Stimulated activated CD4-positive, alpha-beta T cell treated with anti-CD3 and anti-CD28 coated beads, Interleukin-15, amount 100 ng/mL, for 1 hour (primary cell): ENCODE results near the gene MSANTD1.

Experiments used
- DNase-seq, 2 donors: peaks; one replicate each; pipeline ENCODE4 v3.0.0-alpha.2; 2020; ENCODE audit warnings: low read depth in 1 of 2, low spot score in 1 of 2

MSANTD1 gene

DNA sequence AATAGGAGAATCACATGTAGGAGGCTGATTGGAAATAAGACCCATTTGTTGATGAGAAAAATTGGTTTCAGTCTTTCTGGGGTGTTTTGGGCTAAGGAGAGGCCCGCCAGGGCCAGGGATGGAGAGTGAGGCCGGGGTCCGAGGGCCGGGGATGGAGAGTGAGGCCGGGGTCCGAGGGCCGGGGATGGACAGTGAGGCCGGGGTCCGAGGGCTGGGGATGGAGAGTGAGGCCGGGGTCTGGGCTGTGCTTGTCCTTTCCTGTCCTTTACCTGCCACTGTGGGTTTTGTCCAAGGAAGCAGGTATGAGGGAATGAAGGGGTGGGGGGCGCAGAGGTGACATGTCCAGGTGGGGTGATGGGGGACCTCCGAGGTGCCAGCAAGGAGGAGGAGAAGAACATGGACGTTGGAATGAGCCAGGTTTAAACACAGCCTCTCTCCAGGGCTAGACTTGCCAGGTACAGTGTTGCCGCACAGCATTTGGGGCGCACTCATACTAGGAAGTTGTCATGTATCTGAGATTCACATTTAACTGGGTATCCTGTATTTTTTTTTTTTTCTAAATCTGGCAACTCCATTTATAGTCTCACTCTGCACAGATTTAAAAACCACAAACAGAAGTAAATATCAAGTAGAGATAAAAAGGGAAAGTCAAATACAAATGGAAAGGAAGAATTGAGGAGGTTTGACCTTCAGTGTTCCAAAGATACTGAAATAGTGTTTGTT is 52.7 kb downstream of the MSANTD1 start:
- DNase-seq, result no peak

DNA sequence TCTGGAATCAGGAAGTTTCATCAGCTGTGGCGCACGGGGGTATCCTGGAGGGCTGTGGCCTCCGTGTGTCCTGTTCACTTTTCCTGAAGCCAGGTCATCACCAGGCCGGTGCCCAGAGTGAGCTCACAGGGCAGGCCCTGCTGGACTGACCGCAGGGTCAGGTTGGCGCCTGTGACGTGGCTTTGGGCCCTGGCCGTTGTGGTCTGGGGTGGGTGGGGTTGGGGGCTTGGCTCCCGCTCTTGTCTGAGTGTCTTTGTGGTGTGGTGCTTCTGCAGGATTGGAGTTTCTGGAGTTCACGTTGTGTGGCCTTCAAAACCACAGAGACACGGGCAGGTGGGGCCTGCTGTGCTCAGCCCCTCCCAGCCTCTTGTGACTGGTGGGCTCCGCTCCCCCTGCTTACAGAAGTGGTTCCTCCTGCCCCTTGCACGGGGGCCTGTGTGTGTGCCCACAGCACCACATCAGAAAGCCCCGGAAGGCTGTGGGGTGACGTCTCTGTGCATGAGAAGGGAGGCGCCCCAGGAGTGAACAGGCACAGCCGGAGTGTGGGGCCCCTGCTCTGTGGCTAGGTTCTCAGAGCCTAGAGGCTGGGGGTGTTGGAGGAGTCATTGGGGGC is 53.3 kb downstream of the MSANTD1 start:
- DNase-seq, result peak; percentile 30 to 54

DNA sequence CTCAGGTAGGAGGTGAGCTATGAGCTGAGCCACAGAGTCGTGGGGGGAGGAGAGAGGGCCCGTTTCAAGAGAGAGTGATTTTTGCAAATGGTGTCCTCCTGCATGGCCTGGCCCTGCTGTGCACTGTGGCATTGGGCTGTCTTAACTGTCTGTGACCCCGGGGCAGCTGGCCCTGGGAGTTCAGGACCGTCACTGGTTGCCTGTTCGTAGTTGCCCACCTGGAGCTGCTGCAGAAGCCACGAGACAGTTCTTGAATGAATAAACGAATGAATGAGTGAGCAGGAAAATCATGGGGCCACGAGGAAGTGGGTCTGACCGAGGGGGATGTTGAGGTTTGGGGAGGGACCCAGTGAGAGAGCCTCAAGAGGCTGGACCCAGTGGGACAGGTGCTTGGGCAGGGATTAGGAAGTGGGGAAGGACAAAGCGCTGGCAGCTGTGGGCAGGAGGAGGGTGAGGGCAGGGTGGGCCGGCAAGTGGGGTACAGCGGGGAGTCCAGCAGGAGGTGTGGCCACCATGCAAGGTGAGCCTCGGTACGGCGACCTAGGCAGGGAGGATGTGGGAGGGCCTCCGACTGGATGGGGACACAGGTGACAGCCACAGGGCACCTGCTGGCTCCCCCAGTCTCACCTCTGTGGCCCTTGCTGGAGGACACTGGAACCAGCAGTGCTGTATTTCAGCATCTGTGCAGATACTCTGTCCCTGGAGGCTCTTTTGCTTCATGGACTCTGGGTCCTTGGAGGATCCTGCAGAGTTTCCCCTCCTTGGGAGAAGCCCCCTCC is 54.0 kb downstream of the MSANTD1 start:
- DNase-seq, result no peak

DNA sequence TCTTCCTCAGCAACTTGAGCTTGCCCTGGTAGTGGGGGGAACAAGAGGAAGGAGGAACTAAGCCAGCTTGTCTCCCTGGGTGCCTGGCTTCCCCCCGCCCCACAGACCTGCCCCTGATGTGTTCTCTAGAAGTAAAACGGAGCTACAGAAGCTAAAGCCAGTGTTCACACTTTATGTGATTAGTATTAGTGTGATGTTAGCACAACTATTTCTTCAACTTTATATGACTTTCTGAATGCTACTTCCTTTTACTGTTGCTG is 54.5 kb downstream of the MSANTD1 start:
- no peak for DNase-seq

GRCh38 chr4:3303923-3304710 is 55.2 kb downstream of the MSANTD1 start:
- no peak for DNase-seq

DNA sequence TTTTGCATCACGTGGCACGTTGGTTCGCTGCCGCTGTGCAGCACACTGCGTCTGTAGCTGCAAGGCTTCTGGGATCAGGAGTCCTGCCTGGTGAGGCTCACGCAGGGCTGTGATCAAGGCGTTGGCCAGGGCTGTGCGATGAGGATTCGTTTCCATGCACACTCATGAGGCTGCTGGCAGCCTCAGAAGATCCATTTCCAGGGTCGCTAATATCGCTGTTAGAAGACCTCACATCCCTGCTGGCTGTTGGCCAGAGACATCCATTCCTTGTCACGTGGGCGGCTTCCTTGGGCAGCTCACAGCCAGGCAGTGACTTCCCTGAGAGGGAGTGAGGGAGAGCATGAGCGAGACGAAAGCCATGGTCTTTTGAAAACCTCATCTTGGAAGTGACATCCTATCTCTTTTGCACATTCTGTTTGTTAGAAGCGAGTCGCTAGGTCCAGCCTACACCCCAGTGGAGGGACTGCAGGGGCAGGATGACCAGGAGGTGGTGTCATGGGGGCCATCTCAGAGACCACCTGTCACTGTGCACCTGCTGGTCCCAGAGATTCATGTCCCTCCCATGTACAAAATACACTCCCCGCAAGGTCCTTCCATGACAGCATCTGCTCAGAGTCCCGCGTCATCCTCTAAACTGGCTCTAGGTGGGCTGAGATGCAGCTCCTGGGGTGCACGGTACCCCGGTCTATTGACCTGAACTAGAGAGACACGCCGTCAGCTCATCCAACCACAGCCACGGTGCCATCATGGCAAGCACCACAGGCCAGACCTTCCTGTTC is 56.1 kb downstream of the MSANTD1 start:
- no peak for DNase-seq

DNA sequence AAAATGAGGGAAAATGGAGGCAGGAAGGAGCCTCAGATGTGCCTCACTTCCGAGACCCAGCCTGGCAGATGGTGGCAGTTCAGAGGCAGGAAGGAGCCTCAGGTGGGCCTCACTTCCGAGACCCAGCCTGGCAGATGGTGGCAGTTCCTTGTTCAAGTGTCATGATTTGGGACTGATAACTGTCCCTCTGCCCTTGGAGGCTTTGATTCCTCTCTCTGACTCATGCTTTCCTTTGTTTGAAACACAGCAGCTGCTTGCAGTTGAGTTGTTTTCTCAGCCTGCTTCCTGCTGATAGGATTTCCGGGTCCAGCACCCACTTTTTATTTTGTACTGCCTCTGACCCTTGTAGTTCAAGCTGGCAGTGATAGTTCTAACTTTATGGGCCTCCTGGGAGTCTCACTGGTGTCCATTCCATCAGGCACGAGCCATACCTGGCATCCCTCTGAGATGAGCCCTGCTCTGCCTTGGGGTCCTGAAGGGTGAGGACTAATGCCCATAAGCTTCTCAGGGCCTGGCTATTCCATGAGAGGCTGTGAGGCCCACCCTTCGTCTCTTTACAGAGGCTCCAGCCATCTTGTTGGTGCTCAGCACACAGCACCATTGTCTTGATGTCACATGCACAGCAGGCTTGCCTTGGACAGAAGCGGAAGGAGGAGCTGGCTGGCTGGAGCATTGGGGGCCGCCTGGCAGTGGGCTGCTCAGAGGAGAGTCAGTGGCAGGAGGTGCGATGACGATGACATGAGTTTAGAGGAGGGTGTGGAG is 56.8 kb downstream of the MSANTD1 start:
- no peak for DNase-seq
